ENCODE results near the gene GPC6. TPM values are rescaled to one million over a fixed set of nuclear protein-coding genes. Genes with fewer than 3 reads are reported as not detected.

GPC6 gene
- total and polyA plus RNA-seq, 9 of the 15 experiments (the other 6 are each of a cell fraction or from before 2014, with no cell fraction given): under 0.01 to 0.20 (median 0.01) TPM; not detected in 4

GRCh38 chr13:93769607-93770006 is 543.0 kb downstream of the GPC6 start (continued):
- TF ChIP-seq, protein P1, sequence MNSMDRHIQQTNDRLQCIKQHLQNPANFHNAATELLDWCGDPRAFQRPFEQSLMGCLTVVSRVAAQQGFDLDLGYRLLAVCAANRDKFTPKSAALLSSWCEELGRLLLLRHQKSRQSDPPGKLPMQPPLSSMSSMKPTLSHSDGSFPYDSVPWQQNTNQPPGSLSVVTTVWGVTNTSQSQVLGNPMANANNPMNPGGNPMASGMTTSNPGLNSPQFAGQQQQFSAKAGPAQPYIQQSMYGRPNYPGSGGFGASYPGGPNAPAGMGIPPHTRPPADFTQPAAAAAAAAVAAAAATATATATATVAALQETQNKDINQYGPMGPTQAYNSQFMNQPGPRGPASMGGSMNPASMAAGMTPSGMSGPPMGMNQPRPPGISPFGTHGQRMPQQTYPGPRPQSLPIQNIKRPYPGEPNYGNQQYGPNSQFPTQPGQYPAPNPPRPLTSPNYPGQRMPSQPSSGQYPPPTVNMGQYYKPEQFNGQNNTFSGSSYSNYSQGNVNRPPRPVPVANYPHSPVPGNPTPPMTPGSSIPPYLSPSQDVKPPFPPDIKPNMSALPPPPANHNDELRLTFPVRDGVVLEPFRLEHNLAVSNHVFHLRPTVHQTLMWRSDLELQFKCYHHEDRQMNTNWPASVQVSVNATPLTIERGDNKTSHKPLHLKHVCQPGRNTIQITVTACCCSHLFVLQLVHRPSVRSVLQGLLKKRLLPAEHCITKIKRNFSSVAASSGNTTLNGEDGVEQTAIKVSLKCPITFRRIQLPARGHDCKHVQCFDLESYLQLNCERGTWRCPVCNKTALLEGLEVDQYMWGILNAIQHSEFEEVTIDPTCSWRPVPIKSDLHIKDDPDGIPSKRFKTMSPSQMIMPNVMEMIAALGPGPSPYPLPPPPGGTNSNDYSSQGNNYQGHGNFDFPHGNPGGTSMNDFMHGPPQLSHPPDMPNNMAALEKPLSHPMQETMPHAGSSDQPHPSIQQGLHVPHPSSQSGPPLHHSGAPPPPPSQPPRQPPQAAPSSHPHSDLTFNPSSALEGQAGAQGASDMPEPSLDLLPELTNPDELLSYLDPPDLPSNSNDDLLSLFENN (IDR thresholded peaks at IDR 0.05; ENCODE audit: low read depth in 2 of 2, low read length in 2 of 2): no peak
- TF ChIP-seq NR0B1 (IDR thresholded peaks at IDR 0.05; ENCODE audit: partially characterized antibody): no peak
- no peak for TF ChIP-seq YY1 (IDR thresholded peaks at IDR 0.05; ENCODE audit: borderline replicate concordance in 1 of 3, control insufficient read depth in 1 of 3, extremely low read depth in 1 of 3, insufficient read depth in 3 of 3, insufficient read length in 1 of 3, insufficient replicate concordance in 2 of 3, low read depth in 1 of 3, low read length in 2 of 3)
- no peak for TF ChIP-seq ATF3 (IDR thresholded peaks at IDR 0.05)
- no peak for TF ChIP-seq ATF3 (CRISPR knock-in tag; conservative IDR thresholded peaks at IDR 0.05)
- no peak for TF ChIP-seq HDGF (IDR thresholded peaks at IDR 0.05)
- TF ChIP-seq RNF219 (CRISPR knock-in tag; IDR thresholded peaks at IDR 0.05): no peak
- TF ChIP-seq KLF13 (tag; IDR thresholded peaks at IDR 0.05; ENCODE audit: borderline replicate concordance, low read depth): no peak
